GM18870 (cell line): Measurements from ENCODE around the gene JCAD.
"Not testable (repeated sequence)": the region's sequence is repeated elsewhere in the genome, so short reads cannot be mapped to it uniquely, and the experiment has no call there.

Experiments used
- ATAC-seq: cut with Tn5 transposase; IDR thresholded peaks from one replicate; pipeline ENCODE4 v1.9.1; 2021; ENCODE audit warnings: moderate library complexity; ENCODE audit not compliant: unreplicated experiment

Gene JCAD

DNA sequence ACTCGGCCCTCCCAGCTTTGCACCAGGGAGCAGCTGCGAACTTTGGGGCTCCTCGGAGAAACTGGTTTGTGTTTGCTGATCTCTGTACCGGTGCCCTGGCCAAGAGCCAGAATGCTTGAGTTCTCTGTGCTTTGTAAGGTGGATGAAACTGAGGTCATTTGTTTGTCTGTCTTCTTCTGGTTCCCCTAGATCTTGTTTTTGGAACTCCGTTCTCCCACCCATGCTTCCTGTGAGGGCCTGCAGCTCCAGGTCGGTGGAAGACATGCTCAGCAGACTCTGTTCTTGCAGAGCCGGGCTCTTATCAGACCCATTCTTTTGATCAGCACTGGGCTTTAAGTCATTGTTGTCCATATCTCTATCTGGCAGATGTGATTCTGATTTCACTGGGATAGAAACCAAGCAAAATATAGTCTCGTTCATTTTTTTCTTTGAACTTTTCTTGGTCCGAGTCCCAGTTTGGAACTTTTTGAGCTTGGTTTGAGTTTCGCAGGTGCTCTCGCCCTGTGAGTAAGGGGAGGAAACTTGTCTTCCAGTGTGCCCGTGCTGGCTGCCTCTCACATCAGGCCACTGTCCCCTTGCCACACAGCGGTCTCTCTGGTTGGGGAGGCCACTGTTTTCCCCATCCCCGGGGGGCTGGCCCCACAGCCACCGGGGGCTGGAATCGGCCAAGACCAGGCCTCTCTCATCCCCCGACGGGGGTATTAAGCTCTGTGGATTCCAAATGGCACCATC lies 31.2 kb downstream of the JCAD start:
- no peak for ATAC-seq

DNA sequence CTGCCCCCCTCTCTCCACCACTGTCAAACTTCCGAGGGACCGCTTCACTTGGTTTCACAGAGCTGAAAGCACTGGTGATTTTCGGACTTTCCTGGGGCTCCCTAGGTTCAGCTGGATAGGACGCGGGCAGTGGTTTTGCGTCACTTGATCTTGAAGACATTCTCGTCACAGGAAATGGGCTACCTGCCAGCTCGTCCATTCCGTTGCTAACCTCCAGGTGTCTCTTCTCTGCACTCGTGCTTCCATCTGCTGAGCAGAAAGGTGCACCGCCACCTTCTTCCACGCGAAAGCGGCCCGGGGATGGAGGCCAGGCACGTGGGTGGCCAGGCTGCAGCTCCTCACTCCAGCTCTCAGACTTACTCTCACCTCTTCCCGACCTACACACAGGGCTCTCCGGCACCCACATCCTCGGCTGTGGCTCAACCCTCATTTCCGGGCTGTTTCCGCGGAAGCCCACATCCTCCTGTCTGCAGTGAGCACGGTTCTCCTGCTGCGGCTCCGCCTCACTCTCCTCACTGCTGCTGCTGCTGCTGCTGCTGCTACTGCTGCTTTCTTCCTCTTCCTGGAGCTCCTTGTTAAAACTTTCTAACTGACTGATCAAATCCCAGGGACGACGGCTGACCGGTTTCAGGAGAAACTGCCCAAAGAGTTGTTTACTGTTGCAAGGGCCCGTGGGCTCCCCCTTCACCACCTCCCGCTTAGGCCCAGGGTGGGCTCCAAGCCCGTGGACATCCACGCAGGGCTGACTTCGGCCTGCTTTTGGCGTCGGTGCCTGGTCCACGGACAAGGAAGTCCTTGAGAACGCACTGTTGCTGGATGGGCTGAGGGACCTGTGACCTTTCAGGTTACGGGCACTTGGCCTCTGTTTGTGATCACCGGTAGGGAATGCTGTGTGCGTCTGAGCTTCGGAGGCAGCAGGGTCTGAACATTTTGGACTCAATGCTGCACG lies 32.1 kb downstream of the JCAD start:
- ATAC-seq, result peak; percentile 82

DNA sequence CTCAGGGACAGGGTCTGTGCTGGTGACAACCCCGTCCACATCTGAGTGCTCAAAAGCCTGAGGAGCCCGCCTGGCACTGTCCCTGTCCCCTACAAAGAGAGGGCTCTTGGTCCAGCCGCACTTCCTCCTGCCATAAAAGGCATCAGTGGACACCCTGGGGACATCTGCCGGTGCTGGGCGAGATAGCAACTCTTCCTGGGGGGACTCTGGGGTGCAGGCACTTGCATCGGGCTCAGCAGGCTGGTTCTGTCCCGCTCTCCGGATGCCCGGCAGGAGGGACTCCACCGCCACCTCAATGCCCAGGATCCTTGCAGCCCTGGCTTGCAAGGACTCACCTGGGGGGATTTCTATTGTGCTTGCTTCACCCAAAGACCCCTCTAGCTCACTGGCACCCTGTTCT lies 32.8 kb downstream of the JCAD start:
- no peak for ATAC-seq

DNA sequence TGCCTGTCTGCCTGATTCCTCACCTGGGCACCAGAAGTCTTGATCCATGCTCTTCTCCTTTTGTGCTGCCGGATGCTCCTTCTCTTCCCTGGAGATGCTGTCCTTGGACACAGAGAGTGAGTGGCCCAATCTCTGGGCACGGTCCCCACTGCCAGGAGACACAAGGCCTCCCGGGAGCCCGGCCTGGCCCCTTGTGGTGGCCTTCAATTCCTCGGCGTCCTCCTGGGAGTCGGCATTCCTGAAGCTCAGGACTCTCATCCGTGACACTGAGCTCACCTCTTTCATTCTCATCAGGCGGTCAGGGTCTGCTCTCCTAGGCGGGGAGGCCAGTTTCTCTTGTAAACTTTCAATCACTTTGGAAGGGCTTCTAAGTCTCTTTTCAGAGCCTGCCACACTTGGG lies 33.3 kb downstream of the JCAD start:
- no peak for ATAC-seq

DNA sequence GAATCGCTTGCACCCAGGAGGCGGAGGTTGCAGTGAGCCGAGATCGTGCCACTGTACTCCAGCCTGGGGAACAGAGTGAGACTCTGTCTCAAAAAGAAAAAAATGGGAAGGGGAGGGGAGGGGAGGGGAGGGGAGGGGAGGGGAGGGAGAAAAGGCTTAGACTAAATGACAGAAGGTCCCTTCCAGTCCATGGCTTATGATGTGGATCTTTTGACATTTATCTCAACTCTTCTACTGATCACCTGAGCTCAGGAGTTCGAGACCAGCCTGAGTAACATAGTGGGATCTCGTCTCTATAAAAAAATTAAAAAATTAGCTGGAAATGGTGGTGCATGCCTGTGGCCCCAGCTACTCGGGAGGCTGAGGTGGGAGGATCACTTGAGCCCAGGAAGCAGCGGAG lies 34.0 kb downstream of the JCAD start:
- ATAC-seq, result not testable (repeated sequence)

DNA sequence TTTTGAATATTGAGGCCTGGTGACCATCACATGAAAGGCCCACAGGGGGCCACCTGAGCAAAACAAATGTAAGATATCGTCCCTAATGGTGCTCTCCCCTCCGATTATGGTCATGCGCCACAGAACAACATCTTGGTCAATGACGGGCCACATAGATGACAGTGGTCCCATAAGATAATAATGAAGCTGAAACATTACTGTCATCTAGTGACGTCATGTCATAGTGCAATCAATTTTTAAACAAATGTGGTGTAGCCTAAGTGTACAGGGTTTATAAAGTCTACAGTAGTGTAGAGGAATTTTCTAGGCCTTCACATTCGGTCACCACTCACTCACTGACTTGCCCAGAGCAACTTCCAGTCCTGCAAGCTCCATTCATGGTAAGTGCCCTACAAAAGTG lies 36.8 kb downstream of the JCAD start:
- no peak for ATAC-seq

DNA sequence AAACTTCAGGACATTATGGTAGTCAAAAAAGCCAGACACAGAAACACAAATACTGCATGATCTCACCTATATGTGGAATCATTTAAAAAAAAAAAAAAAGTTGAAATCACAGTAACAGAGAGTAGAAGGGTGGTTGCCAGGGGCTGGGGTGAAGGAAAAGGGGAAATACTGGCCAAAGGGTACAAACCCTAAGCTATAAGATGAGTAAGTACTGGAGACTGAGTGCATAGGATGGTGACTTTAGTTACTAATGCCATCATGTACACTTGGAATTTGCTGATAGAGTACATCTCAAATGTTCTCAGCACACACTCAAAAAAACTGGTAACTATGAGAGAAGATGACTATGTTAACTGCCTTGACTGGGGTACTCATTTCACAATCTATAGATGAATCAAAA lies 39.9 kb downstream of the JCAD start:
- no peak for ATAC-seq

DNA sequence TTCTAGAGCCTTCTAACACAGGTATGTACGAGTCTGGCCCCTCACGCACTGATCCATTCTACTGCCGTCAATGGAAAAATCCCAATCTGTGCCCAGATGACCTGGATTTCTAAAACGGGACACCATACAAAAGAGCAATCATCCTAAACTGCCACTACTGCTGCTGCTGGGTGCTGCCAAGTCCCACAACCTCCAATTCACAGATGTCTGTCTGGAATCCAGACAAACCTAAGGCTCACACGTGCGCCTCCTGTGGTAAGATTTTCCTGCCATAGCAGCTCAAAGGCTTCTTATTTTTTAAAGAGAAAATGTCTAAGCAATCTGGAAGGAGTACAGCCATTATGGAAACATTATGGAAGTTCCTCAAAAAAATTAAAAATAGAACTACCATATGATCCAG lies 40.9 kb downstream of the JCAD start:
- ATAC-seq, result no peak

DNA sequence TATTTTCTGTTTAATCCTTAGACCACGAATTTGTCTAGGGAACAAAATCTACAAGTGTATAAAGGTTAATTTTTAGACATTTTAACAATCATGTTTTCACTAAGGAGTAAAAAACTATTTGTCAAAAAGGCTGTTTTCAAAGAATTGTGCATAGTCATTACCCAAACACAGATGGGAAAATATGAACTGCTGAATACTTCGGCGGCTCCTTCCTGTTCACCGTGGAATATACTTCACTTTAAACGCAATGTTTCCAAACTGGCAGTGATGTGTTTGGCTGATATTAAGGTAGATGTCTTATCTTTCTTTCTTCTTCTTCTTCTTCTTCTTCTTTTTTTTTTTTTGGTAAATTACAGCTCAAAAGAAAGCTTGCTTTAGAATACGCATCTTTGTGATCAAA lies 41.4 kb downstream of the JCAD start:
- no peak for ATAC-seq

DNA sequence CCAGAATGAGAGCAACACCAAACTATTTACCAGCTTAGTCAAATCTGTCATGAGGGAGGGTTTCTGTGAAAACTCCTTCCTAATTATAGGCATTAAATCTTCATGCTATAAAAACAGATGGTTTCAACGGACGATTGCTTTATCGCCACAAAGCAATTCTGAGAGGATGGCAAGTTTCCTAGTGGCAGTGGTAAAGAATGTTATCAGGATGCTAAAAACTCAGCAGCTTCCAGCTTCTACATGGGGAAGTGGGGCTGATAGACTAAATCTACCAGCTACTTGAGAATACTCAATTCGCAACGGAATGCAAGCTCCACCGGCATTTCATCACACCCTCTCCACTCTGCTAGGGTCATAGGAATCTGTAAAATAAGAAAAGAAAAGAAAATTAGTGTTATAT lies 41.8 kb downstream of the JCAD start:
- no peak for ATAC-seq

DNA sequence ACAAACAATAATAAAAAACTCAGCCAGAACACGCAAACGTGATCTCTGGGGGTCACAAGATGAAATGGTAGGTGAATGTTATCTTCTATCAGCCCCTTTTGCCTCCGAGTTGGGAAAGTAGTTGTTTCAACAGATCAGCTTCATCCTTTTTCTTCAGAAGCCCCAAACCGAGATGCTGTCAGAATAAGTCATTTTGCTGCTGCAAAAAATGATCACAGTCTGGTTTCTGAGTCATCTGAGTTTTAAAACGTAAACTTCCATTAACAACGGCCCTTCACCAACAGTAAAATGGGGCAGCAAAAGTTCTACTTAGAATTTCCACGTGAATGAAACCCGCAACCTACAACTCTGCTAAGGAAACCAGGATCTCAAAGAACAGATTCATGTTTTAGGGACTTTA lies 44.9 kb downstream of the JCAD start:
- no peak for ATAC-seq

DNA sequence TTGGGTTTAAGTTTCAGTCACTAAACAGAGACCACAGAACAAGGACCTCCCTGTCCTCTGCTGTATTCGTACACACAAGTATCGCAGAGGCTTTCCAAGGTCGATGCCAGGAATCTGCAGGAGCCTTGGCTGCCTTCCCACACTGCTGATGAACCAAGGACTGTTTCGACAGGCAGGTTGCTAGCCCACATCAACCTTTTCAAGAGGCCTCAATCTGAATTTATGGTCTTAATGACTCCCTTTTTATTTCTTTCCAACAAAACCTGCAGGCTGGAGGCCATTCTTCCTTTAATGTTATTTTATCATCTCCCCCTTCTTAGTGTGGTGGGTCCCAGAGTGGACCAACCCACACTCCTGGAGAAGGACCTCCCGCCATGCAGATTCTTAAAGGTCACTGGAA lies 45.6 kb downstream of the JCAD start:
- no peak for ATAC-seq

DNA sequence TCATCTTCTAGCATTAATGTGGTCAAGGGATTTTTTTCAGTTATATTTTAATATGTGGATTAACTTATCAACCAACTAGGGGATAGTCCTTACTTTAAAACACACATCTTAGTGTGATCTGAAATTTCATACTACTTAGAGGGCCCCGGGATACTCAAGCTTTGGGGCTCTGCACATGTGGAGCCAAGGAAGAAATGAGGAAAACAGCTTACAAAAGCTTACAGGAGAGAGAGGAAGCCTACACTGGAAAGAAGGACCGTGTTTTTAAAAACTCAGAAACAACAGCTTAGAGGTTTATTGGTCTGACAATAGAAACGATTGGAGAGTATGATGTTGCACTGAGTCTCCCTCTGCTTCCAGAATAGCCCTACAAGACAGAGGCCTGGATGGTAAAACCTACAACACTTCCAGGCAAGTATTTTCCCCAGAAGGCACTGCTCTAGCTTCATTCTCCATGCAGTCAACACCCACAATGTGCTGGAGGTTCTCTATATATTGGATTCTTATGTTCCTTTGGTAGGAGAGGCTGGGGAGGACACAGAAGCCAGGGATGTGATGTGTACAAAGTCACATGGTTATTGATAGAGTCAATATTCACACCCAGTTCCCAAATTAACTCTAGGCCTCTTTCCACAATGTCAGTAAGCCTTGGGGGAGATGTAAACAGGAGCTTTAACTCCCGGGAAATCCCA lies 47.3 kb downstream of the JCAD start:
- no peak for ATAC-seq

DNA sequence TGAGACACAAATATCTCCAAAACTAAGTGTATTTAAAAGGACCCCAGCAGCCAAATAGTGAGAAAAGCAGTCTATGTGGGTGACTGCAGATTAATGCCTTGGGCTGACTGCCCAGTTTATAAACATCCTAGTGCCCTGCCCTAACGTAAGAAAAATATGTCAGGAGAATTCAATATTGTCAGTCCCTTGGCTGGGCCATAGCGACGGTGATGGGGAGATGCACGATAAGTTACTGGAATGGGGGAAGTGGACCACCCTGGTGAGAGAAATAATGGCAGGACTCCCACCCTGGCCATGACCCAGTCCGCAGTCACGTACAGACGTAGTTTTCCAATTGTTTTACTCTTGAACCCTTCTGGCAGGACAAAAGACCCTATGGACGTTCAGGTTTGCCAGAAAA lies 48.0 kb downstream of the JCAD start:
- no peak for ATAC-seq

DNA sequence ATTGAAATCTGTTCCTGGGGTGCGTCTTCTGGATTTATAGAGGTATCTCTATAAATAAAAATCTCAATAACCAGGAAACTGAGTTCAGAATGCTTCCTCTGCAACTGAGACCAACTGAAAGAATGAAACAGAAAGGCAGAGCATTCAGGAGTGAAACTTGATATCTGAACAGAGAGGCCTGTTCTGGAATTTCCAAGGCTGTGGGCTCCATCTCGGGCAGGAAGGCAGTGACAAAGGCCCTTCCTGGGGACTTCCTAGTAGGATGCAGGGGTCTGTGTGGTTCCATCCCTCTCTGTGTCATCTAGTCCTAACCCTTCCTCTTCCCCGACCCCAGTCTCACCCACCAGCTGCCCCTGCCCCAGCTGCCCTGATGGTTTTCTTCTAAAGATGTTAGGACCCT lies 52.0 kb downstream of the JCAD start:
- no peak for ATAC-seq

DNA sequence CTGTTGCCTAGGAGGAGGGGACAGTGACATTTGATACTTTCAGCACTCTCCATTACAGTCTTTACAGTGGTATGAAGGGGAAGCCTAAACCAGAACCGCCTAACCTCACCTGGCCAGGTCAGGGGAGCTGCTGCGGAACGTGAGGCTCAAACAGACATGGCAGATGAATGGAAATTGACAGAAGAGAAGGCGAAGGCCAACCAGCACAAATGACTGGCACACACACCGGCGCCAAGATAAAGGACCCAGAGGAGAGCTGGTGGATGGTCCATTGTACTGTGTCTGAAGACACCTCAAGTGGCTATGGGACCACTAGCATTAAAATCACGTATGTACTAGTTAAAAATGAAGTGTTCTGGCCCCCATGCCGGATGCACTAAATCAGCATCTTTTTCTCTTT lies 53.0 kb downstream of the JCAD start:
- ATAC-seq, result no peak

DNA sequence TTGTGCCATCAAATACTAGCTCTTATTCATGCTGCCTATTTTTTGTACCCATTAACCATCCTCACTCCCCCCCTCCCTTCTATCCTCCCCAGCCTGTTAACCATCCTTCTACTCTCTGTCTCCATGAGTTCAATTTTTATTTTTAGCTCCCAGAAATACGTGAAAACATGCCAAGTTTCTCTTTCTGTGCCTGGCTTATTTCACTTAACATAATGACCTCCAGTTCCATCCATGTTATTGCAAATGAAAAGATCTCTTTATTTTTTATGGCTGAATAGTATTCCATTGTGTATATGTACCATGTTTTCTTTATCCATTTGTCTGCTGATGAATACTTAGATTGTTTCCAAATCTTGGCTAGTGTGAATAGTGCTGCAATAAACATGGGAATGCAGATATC lies 54.3 kb downstream of the JCAD start:
- ATAC-seq, result not testable (repeated sequence)

DNA sequence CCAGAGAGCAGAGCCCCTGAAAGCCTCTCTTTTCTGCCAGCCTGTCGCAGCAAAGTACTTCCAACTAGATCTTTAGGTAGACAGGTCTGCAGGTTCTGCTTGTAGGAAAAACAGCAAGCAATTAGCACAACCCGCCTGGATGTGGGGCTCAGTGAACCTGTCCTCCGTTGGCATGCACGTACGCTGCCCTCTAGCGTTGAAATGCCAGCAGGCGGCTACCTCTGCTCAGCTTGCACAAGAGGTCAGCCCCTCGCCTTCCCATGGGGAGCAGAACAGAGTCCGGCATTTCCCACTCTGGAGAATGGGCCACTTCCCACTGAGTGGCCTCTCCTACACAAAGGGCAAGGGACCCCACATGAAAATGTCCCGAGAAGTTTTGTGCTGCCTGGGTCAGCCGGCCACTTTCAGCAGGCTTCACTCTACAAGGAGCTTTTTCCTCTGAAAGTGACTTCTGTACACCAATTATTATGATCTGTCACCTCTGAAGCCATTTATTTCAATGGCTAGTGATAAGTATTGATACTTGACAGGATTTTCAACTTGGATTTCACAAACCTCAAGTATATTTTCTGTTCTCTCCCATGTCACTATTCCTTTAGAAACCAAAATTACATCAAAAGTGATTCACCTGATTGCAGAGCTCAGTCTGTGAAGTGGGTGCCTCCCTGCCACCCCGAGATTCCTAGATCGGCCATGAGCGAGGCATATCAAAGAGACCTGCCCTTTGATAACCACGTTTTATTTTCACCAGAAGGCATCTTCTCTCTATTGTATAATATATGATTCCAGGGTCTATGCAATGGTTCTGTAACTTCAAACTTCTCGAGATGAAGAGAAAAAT lies 56.7 kb downstream of the JCAD start:
- no peak for ATAC-seq

DNA sequence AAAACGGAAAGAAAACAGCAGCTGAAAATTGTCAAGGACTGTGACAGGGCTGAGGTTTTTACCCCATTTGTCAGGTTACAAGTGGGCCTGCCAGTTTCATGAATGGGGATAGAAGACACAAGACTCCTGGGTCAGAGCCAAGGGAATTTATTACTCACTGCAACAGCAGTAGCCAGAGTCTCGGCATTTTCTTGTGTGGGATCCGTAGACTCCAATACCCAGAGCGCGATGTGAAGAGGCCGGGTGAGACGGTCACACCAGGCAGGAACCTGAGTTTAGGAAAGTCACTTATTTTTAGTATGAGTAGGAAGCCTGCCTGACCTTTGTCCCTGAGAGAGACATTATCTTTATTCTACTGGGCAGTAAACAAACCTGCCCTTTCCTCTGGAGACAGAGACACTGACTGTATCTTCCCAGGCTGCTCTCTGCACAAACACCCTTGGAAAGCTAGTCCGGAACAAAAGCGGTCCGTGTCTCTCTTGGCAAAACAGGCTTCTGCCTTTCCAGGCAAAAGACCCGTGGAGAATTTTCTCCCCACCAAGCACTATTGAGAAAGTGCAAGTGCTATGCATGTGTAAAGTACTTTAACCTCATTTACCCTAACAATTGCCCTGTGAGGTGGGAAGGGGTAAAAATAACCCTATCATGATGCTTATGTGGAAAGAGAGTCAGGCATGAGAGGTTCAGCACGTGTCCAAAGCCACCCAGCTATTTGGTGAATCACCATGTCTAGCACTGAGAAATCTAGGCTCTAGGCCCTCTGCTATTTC lies 58.4 kb downstream of the JCAD start:
- no peak for ATAC-seq
